MCF 10A (cell line): ENCODE results near the gene ZSCAN2. TPM values are rescaled to one million over a fixed set of nuclear protein-coding genes. Genes with fewer than 3 reads are reported as not detected.
"Not testable (repeated sequence)": the region's sequence is repeated elsewhere in the genome, so short reads cannot be mapped to it uniquely, and the experiment has no call there.

Experiments used
- BruUV-seq: library from RNA; stranded (reverse); fragments of 400-500 nt; replicated peaks from 2 replicates; lab custom pipeline; 2021; lab: Mats Ljungman, UMichigan
- CTCF ChIA-PET: fragments of 300-600 bp; sonication (Branson Sonifier 250); formaldehyde crosslinking; extraction: SDS; loops from one replicate; lab custom pipeline; 2021; ENCODE audit warnings: antibody characterized with exemption, inconsistent platforms; lab: Yijun Ruan, JAX
- POLR2A ChIA-PET: fragments of 300-600, 350-650 bp; sonication (Branson Sonifier 250); formaldehyde crosslinking; extraction: SDS; loops from one replicate; lab custom pipeline; 2020; ENCODE audit warnings: antibody characterized with exemption, inconsistent platforms; lab: Yijun Ruan, JAX
- DNase-seq: peaks from one replicate; pipeline ENCODE4 v3.0.0-alpha.2; 2018; ENCODE audit not compliant: unreplicated experiment
- H3K27ac Mint-ChIP-seq: one replicate; pipeline ENCODE4 v1.8.0; 2022; ENCODE audit warnings: mild to moderate bottlenecking, low read depth, mixed read lengths; ENCODE audit not compliant: unreplicated experiment
- H3K27me3 Mint-ChIP-seq: one replicate; pipeline ENCODE4 v1.8.0; 2022; ENCODE audit warnings: mixed read lengths; ENCODE audit not compliant: insufficient read depth, unreplicated experiment
- H3K36me3 Mint-ChIP-seq: one replicate; pipeline ENCODE4 v1.8.0; 2022; ENCODE audit warnings: mild to moderate bottlenecking, moderate library complexity, mixed read lengths; ENCODE audit not compliant: insufficient read depth, unreplicated experiment
- H3K4me1 Mint-ChIP-seq: one replicate; pipeline ENCODE4 v1.8.0; 2022; ENCODE audit warnings: mixed read lengths; ENCODE audit not compliant: insufficient read depth, unreplicated experiment
- H3K4me3 Mint-ChIP-seq: one replicate; pipeline ENCODE4 v1.8.0; 2022; ENCODE audit warnings: mild to moderate bottlenecking, moderate library complexity, mixed read lengths; ENCODE audit not compliant: unreplicated experiment
- H3K9me3 Mint-ChIP-seq: one replicate; pipeline ENCODE4 v1.8.0; 2022; ENCODE audit warnings: mixed read lengths; ENCODE audit not compliant: unreplicated experiment
- intact Hi-C: fragments of 100-400 bp; cut with micrococcal nuclease; formaldehyde crosslinking; loops from 2 replicates; pipeline ENCODE4 v1.14.1; 2022
- total RNA-seq: library from RNA; stranded (reverse); gene quantifications from 2 replicates; pipeline ENCODE4 v1.2.3, GENCODE V29; 2022
- TF ChIP-seq, protein P1 (sequence below): fragments of 200-600 bp; IDR thresholded peaks from one replicate; pipeline ENCODE4 v1.8.0; 2022; ENCODE audit warnings: antibody characterized with exemption, mild to moderate bottlenecking; ENCODE audit not compliant: unreplicated experiment

The ZSCAN2 gene
- total RNA-seq, 1 experiment from 2014 or later = 4.2 TPM

DNA sequence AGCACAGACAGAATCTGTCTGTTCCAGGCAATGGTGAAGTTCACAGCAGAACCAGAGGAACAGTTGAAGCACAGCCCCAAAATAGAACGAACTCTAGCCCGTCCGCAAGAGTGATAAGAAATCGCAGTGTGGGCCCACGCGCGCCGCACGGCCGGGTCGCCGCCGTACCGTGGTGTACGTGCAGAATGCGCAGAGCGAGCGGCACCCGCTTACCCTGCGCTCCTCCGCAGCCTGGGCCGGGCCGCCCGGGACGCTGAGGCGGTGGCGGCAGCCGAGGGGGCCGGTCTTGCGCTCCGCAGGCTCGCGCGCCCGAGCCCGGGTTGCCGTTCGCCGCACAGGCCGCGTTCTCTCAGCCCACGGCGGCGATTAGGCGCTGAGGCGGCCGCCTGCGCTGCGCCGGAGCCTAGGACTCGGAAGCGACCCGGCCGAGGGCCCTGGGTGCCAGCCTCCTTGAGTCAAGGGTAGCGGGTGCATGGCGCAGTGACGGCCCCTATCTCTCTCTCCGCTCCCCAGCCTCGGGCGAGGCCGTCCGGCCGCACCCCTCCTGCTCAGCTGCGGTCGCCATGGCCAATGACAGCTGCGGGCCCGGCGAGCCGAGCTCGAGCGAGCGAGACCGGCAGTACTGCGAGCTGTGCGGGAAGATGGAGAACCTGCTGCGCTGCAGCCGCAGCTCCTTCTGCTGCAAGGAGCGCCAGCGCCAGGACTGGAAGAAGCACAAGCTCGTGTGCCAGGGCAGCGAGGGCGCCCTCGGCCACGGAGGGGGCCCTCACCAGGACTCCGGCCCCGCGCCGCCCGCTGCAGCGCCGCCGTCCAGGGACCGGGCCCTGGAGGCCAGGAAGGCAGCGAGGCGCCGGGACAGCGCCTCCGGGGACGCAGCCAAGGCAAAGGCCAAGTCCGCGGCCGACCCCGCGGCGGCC lies 32.8 kb downstream of the ZSCAN2 start:
- intact Hi-C loops = no loop called here
- H3K27me3 Mint-ChIP-seq = no peaks in the 10 kb centered on the region
- ChIA-PET CTCF (interaction anchor here (0.6 to 1.9 kb wide), 2 partner anchors 46 to 359 kb away, joined by 3 to 8 read pairs; no protein-coding TSS in a partner anchor), POLR2A (interaction anchor here (0.9 to 2.6 kb wide), 10 partner anchors 8 to 296 kb away, joined by 3 to 22 read pairs (median 4); partner anchors contain the start of genes WDR73 and ZSCAN2)
- TF ChIP-seq, protein P1, sequence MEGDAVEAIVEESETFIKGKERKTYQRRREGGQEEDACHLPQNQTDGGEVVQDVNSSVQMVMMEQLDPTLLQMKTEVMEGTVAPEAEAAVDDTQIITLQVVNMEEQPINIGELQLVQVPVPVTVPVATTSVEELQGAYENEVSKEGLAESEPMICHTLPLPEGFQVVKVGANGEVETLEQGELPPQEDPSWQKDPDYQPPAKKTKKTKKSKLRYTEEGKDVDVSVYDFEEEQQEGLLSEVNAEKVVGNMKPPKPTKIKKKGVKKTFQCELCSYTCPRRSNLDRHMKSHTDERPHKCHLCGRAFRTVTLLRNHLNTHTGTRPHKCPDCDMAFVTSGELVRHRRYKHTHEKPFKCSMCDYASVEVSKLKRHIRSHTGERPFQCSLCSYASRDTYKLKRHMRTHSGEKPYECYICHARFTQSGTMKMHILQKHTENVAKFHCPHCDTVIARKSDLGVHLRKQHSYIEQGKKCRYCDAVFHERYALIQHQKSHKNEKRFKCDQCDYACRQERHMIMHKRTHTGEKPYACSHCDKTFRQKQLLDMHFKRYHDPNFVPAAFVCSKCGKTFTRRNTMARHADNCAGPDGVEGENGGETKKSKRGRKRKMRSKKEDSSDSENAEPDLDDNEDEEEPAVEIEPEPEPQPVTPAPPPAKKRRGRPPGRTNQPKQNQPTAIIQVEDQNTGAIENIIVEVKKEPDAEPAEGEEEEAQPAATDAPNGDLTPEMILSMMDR = no peak
- BruUV-seq = no TSS peak
- peaks cover 23% of the 10 kb centered on the region for H3K4me1 Mint-ChIP-seq
- no peaks in the 10 kb centered on the region for H3K9me3 Mint-ChIP-seq
- H3K4me3 Mint-ChIP-seq = peak overlapping the region; percentile 91
- peak overlapping the region; percentile 71 for H3K27ac Mint-ChIP-seq
- peak; percentile 76 for DNase-seq
- peaks cover 42% of the 10 kb centered on the region for H3K36me3 Mint-ChIP-seq

DNA sequence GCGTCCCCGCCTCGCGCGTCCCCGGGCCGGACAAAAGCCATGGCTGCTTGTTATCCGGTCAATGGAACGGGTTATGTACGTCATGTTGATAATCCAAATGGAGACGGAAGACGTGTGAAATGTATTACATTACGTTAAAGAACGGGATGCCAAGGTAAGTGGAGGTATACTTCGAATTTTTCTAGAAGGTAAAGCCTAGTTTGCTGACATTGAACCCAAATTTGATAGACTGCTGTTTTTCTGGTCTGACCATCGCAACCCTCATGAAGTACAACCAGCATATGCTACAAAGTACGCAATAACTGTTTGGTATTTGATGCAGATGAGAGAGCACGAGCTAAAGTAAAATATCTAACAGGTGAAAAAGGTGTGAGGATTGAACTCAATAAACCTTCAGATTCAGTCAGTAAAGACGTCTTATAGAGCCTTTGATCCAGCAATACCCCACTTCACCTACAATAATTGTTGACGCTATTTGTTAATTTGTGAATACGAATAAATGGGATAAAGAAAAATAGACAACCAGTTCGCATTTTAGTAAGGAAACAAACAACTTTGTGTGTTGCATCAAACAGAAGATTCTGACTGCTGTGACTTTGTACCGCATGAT lies 33.5 kb downstream of the ZSCAN2 start:
- no peak overlapping the region for H3K27ac Mint-ChIP-seq
- H3K9me3 Mint-ChIP-seq = no peaks in the 10 kb centered on the region
- intact Hi-C loops = no loop called here

DNA sequence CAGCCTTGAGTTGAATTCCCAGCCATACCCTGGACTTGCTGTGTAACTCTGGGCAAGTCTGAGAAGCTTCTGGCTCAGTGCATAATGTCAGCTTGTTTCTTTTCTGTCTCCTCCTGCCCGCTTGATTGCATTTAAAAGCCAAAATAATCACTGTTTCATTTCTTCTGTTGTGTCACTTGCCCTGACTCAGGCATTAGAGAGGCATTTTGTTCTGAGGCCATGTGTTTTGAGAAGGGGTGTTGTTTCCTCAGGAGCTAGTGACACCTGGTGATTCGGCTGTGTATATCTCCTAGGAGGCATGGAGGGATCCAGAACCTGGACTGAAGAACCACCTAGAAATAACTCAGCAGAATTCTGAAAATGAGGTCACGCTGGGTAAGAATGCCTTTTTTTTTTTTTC lies 37.3 kb downstream of the ZSCAN2 start:
- ChIA-PET POLR2A (interaction anchor here (0.5 to 2.5 kb wide), 10 partner anchors 11 to 299 kb away, joined by 3 to 15 read pairs (median 4); partner anchors contain the start of genes SEC11A and WDR73), CTCF (interaction anchor here (0.7 to 1.8 kb wide), 9 partner anchors 9 to 331 kb away, joined by 3 to 6 read pairs (median 5); partner anchors contain the start of gene ZSCAN2)
- peak overlapping the region; percentile 48 for H3K27ac Mint-ChIP-seq
- H3K4me1 Mint-ChIP-seq = peaks cover 17% of the 10 kb centered on the region
- H3K27me3 Mint-ChIP-seq = no peaks in the 10 kb centered on the region
- H3K9me3 Mint-ChIP-seq = no peaks in the 10 kb centered on the region
- BruUV-seq = no TSS peak
- intact Hi-C loops = loop anchor here (1.0 kb wide), 1 partner anchor 40 kb away; no protein-coding TSS in a partner anchor
- H3K36me3 Mint-ChIP-seq = peaks cover 73% of the 10 kb centered on the region
- H3K4me3 Mint-ChIP-seq = no peak overlapping the region
- TF ChIP-seq, protein P1 = peak; percentile 25
- peak; percentile 43 for DNase-seq

More for the DNA sequence above, 33.5 kb downstream of the ZSCAN2 start:
- DNase-seq = no peak
- Mint-ChIP-seq H3K36me3 (peaks cover 50% of the 10 kb centered on the region), H3K27me3 (no peaks in the 10 kb centered on the region), H3K4me1 (peaks cover 23% of the 10 kb centered on the region), H3K4me3 (peak overlapping the region; percentile 91)
- TF ChIP-seq, protein P1 = no peak
- ChIA-PET CTCF (interaction anchor here (0.6 to 2.0 kb wide), 5 partner anchors 14 to 359 kb away, joined by 3 to 8 read pairs (median 4); partner anchors contain the start of gene WDR73), POLR2A (interaction anchor here (0.9 to 2.6 kb wide), 11 partner anchors 8 to 295 kb away, joined by 3 to 22 read pairs (median 5); partner anchors contain the start of genes WDR73 and ZSCAN2)
- BruUV-seq = no TSS peak

DNA sequence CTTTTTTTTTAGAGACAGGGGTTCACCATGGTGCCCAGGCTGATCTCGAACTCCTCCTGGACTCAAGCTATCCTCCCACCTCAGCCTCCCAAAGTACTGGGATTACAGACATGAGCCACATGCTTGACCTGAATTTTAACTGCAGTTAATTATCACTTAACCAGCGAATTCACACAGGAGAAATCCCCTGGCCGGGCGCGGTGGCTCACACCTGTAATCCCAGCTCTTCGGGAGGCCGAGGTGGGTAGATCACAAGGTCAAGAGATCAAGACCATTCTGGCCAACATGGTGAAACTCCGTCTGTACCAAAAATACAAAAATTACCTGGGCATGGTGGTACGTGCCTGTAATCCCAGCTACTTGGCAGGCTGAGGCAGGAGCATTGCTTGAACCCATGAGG lies 41.1 kb downstream of the ZSCAN2 start:
- CTCF ChIA-PET = interaction anchor here (0.6 to 1.4 kb wide), 3 partner anchors 54 to 848 kb away, joined by 3 to 4 read pairs (median 4); no protein-coding TSS in a partner anchor
- DNase-seq, H3K4me3 Mint-ChIP-seq, H3K27ac Mint-ChIP-seq, intact Hi-C loops, H3K9me3 Mint-ChIP-seq, BruUV-seq, H3K27me3 Mint-ChIP-seq, H3K4me1 Mint-ChIP-seq: not testable (repeated sequence)
- POLR2A ChIA-PET = interaction anchor here (0.6 to 0.7 kb wide), 2 partner anchors 8 to 37 kb away, joined by 4 to 5 read pairs; no protein-coding TSS in a partner anchor
- peaks cover 93% of the 10 kb centered on the region for H3K36me3 Mint-ChIP-seq

DNA sequence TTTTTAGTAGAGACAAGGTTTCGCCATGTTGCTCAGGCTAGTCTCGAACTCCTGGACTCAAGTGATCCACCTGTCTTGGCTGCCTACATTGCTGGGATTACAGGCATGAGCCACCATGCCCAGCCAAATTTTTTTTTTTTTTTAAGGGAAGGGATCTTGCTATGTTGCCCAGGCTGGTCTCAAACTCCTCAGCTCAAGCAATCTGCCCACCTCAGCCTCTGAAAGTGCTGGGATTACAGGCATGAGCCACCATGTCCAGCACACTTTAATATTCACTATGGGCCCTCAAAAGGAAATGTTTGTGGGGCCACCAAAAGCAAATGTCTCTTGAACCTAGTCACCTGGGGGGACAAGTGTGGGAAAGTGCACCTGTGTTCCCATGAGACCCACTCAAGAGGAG lies 41.8 kb downstream of the ZSCAN2 start:
- H3K4me3 Mint-ChIP-seq, H3K4me1 Mint-ChIP-seq, H3K27me3 Mint-ChIP-seq, H3K9me3 Mint-ChIP-seq, H3K27ac Mint-ChIP-seq, intact Hi-C loops, DNase-seq, BruUV-seq: not testable (repeated sequence)
- peaks cover 95% of the 10 kb centered on the region for H3K36me3 Mint-ChIP-seq
- CTCF ChIA-PET = interaction anchor here (0.6 to 1.4 kb wide), 3 partner anchors 11 to 848 kb away, joined by 3 to 4 read pairs (median 3); partner anchors contain the start of gene WDR73
- POLR2A ChIA-PET = interaction anchor here (0.6 to 1.7 kb wide), 4 partner anchors 9 to 36 kb away, joined by 3 to 12 read pairs (median 4); partner anchors contain the start of gene WDR73
